ENCODE measurements around the gene GPRC5A. TPM values are rescaled to one million over a fixed set of nuclear protein-coding genes. Genes with fewer than 3 reads are reported as not detected.

GPRC5A gene
- total RNA-seq, 3 donors from 2014 or later = 10.9 to 40.1 (median 21.6) TPM

- Histone ChIP-seq H3K27me3 (no peaks in the 10 kb centered on the region), H3K4me3 (no peak overlapping the region), H3K9me3 (no peaks in the 10 kb centered on the region), H3K36me3 (no peaks in the 10 kb centered on the region), H3K4me1 (no peaks in the 10 kb centered on the region), H3K27ac (peak overlapping the region in 1 of 2 donors; percentile 98)
- TF ChIP-seq CTCF (IDR thresholded peaks at IDR 0.05) (no peak), POLR2A (IDR thresholded peaks at IDR 0.05) (no peak), POLR2AphosphoS5 (IDR thresholded peaks at IDR 0.05) (no peak)
- no peak for DNase-seq (ENCODE audit: low spot score in 2 of 2)
- intact Hi-C loops (cut with DNase I; ENCODE audit: low total_unique reads) = no loop called here
Measured at GRCh38 chr12:12889701-12890100, 1.7 kb upstream of the GPRC5A start.

- H3K9me3 ChIP-seq = no peaks in the 10 kb centered on the region
- intact Hi-C loops (cut with DNase I; ENCODE audit: low total_unique reads) = no loop called here
- no peaks in the 10 kb centered on the region for H3K4me1 ChIP-seq
- peak overlapping the region; percentile 94 to 98 for H3K27ac ChIP-seq
- DNase-seq (ENCODE audit: low spot score in 2 of 2) = peak; percentile 63 to 78
- peak overlapping the region; percentile 46 to 72 (median 67) for H3K4me3 ChIP-seq
- TF ChIP-seq POLR2A (IDR thresholded peaks at IDR 0.05) (no peak), CTCF (IDR thresholded peaks at IDR 0.05) (no peak), POLR2AphosphoS5 (IDR thresholded peaks at IDR 0.05) (no peak)
- no peaks in the 10 kb centered on the region for H3K36me3 ChIP-seq
- H3K27me3 ChIP-seq = no peaks in the 10 kb centered on the region
Measured at GRCh38 chr12:12890543-12891079, 751 bp upstream of the GPRC5A start.

DNA sequence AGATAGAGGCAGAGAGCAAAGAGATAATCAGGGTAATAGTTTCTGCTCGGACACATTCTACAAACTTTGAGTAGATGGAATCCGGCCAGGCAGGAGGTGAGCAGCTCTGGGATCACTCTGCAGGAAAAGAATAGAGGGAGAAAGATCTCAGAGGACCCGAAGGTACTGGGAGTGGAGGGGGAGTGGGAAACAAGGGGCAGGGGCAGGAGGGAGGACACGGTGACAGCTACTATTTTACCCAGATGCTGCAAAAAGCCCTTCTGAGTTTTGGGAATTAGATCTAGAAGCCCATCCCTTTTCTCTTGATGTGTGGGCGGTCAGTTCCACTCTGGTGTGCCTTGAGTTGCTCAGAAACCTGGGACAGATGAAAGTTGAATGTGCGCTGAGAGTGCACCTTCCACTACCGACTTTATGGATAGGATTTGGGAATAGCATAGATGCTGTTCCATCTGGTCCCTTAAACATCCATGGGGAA is 556 bp downstream of the GPRC5A start:
- Histone ChIP-seq H3K27me3 (no peaks in the 10 kb centered on the region), H3K4me3 (peak overlapping the region; percentile 46 to 72 (median 67)), H3K4me1 (no peaks in the 10 kb centered on the region), H3K9me3 (no peaks in the 10 kb centered on the region), H3K36me3 (no peaks in the 10 kb centered on the region), H3K27ac (peak overlapping the region; percentile 94 to 98)
- intact Hi-C loops (cut with DNase I; ENCODE audit: low total_unique reads) = no loop called here
- DNase-seq (ENCODE audit: low spot score in 2 of 2) = no peak
- TF ChIP-seq POLR2A (IDR thresholded peaks at IDR 0.05) (no peak), POLR2AphosphoS5 (IDR thresholded peaks at IDR 0.05) (no peak), CTCF (IDR thresholded peaks at IDR 0.05) (no peak)

GRCh38 chr12:12892681-12893141 is 1.3 kb downstream of the GPRC5A start:
- intact Hi-C loops (cut with DNase I; ENCODE audit: low total_unique reads) = no loop called here
- TF ChIP-seq POLR2A (IDR thresholded peaks at IDR 0.05) = no peak
- TF ChIP-seq POLR2AphosphoS5 (IDR thresholded peaks at IDR 0.05) = no peak
- no peak for TF ChIP-seq CTCF (IDR thresholded peaks at IDR 0.05)

DNA sequence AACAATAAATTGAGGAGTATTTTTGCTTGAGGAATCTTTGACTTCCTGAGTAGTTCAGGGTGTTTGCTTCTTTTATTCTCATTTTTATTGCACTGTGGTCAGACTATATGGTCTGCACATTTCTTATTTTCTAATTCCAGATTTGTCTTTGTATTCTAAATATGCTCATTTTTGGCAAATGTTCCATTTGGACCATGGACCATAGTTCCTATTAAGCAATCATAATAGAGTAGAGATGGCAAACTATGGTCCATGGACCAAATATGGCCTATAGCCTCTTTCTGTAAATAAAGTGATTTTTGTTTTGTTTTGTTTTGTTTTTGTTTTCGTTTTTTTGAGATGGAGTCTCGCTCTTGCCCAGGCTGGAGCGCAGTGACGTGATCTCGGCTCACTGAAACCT is 2.1 kb downstream of the GPRC5A start:
- no peak for TF ChIP-seq POLR2AphosphoS5 (IDR thresholded peaks at IDR 0.05)
- no peak for TF ChIP-seq POLR2A (IDR thresholded peaks at IDR 0.05)
- no peak for TF ChIP-seq CTCF (IDR thresholded peaks at IDR 0.05)
- Histone ChIP-seq H3K27me3 (no peaks in the 10 kb centered on the region), H3K4me3 (peak overlapping the region in 1 of 3 donors; percentile 72), H3K36me3 (no peaks in the 10 kb centered on the region), H3K9me3 (no peaks in the 10 kb centered on the region), H3K4me1 (no peaks in the 10 kb centered on the region), H3K27ac (peak overlapping the region in 1 of 2 donors; percentile 98)
- DNase-seq (ENCODE audit: low spot score in 2 of 2) = no peak
- intact Hi-C loops (cut with DNase I; ENCODE audit: low total_unique reads) = no loop called here

More at GRCh38 chr12:12892681-12893141, 1.3 kb downstream of the GPRC5A start:
- peak overlapping the region; percentile 94 to 98 for H3K27ac ChIP-seq
- no peaks in the 10 kb centered on the region for H3K27me3 ChIP-seq
- no peak for DNase-seq (ENCODE audit: low spot score in 2 of 2)
- no peaks in the 10 kb centered on the region for H3K4me1 ChIP-seq
- no peaks in the 10 kb centered on the region for H3K36me3 ChIP-seq
- H3K4me3 ChIP-seq = peak overlapping the region; percentile 46 to 72 (median 67)
- no peaks in the 10 kb centered on the region for H3K9me3 ChIP-seq

All from breast epithelium (tissue), 4 donors.